Measurements from ENCODE around the gene ATG14. TPM values are rescaled to one million over a fixed set of nuclear protein-coding genes. Genes with fewer than 3 reads are reported as not detected.

ATG14 gene
- total RNA-seq, 1 donor from 2014 or later: 21.7 TPM

DNA sequence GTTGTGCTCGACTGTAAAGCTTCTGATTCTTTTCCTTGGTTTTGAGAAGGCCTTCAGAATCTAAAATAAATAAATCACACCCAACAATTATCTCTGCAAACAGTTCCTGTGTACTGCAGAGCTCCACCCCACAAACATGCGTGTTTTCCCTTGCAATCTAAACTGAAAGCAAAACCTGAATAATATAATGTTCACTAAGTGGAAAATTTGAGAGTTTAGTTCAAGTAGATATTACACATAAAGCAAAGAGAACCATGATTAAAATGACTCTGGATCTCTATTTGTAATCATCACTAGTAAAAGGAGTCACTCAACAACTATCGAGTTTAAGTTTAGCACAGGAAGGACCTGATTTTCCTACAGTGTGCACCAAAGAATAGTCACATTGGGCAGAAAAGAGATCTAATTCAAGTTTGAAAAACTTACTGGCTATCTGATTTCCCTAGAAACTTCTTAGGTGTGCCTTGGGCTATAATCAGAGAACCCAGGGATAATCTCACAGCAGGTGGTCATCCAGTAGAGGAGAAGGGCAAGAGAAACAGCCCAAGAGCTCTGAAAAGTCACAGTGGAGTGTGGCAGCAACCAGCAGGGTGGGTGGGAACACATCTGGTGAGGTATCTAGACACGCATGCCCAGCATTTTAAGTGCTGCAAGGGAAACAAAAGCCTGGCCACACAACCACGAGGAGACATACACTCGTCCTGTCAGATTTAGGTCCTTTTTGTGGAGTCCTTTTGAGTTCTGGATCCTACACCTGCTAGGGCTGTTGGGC is 25.4 kb downstream of the ATG14 start:
- no peak for DNase-seq

GRCh38 chr14:55384536-55384935 is 27.1 kb downstream of the ATG14 start:
- DNase-seq: no peak

- no peak for DNase-seq
Measured at GRCh38 chr14:55383541-55384140, 28.0 kb downstream of the ATG14 start.

DNA sequence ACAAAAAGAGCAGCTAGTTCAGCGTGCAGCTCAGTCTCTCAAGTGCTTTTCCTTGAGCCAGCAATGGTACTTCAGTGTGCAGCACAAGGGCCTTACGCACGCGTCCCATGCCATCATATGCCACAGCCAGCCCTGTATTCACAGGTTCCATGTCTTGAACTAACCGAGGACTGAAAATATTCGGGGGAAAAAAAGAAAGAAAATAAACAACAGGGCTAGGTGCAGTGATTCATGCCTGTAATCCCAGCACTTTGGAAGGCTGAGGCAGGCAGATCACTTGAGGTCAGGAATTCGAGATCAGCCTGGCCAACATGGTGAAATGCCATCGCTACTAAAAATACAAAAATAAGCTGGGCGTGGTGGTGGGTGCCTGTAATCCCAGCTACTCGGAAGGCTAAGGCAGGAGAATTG is 28.6 kb downstream of the ATG14 start:
- DNase-seq: peak; percentile 13

- no peak for DNase-seq
Measured at GRCh38 chr14:55382483-55382882, 29.1 kb downstream of the ATG14 start.

DNA sequence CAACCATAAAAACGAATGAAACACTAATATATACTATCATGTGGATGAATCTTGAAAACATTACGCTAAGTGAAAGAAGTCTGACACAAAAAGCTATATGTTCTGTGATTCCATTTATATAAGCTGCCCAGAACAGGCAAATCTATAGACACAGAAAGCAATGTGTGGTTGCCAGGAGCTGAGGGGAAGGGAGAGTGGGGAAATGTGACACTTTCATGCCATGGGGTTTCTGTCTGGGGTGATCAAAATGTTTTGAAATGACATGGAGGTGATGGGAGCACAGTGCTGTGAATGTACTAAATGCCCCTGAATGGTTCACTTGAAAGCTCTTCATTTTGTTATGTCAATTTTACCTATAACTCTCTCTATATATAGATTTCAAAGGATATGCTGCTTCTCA is 30.1 kb downstream of the ATG14 start:
- no peak for DNase-seq

- no peak for DNase-seq
Measured at GRCh38 chr14:55381040-55381439, 30.6 kb downstream of the ATG14 start.

DNA sequence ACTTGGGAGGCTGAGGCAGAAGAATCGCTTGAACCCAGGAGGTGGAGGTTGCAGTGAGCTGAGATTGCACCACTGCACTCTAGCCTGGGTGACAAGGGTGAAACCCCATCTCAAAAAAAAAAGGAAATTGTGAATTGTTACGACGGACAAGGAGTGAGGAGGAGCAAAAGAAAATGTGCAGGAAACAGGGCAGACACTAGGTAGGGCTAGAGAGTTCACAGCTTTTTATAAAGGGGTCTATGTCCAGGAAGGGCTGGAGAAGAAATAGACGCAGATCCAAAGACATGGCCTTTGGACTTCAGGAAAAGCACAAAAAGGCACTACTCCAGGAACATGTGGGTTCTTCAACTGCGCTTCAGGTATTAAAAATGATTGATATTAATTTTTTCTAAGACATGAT is 34.4 kb downstream of the ATG14 start:
- no peak for DNase-seq

GRCh38 chr14:55374771-55375170 is 36.9 kb downstream of the ATG14 start:
- no peak for DNase-seq

DNA sequence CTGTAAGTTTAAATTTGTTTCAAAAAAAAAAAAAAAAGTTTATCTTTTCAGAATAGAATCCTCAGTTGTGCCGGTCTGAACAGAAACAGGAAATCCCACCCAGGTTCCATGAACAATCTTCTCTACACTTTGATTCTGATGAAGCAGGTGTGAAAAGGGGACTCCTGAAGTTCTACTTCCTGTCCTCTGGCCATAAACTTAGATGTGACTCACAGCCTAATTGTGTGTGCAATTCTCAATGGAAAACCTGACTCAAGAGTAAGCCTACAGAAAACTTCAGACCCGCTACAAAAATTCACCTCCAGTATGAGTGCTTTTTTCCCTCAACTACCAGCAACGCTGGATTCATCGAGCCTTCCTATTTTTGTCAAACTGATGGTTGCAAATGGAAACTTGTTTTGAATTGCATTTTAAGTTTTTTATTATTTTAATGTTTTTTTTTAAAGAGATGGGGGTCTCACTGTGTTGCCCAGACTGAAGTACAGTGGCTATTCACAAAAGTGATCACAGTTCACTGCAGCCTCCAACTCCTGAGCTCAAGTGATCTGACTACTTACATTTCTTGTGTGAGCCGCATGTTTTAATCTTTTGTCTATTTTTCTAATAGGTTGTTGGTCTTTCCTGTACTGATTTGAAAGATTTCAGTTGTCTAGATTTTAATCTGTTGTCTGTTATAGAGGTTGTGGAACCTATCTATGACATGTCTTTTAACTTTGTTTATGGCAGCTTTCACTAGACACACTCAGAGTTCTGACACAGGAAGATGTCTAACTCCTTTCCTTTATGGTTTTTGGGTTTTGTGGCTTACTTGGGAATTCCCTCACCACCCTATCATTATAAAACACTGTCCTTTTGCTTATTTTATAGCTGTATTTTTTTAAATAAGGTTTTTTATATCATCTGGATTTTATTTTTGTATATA is 37.6 kb downstream of the ATG14 start:
- no peak for DNase-seq

- DNase-seq: no peak
Measured at GRCh38 chr14:55372825-55373224, 38.8 kb downstream of the ATG14 start.

DNA sequence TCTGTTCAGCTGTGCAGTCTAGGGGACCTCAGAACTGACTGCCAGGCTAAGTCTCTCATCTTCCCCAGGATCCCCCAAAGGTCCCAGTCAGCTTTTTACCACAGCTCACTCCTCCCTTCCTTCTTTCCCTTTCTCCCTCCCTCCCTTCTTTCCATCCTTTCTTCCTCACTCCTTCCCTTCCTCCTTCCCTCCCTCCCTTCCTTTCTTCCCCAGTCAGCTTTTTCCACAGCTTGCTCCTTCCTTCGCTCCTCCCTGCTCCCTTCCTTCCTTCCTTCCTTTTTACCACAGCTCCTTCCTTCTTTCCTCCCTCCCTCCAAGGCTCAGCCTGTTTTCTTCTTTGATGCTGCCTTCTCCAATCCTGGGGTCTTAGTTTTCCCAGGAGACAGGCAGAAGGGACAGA is 39.2 kb downstream of the ATG14 start:
- DNase-seq: no peak

GRCh38 chr14:55370883-55371455 is 40.7 kb downstream of the ATG14 start:
- DNase-seq: no peak

GRCh38 chr14:55366271-55366670 is 45.4 kb downstream of the ATG14 start:
- no peak for DNase-seq

DNA sequence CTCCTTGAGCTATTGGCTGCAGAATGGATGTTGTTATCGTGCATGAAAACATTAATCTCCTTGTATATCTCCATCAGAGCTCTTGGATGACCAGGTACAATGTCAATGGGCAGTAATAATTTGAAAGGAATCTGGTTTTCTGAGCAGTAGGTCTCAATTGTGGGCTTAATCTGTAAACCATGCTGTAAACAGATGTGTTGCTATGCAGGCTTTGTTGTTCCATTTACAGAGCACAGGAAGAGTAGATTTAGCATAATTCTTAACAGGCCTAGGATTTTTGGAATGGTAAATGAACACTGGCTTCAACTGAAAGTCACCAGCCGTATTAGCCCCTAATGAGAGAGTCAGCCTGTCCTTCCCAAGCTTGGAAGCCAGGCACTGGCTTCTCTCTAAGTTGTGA is 50.4 kb downstream of the ATG14 start:
- no peak for DNase-seq

- DNase-seq: no peak
Measured at GRCh38 chr14:55359307-55359706, 52.3 kb downstream of the ATG14 start.

GRCh38 chr14:55356913-55357312 is 54.7 kb downstream of the ATG14 start:
- DNase-seq: no peak

DNA sequence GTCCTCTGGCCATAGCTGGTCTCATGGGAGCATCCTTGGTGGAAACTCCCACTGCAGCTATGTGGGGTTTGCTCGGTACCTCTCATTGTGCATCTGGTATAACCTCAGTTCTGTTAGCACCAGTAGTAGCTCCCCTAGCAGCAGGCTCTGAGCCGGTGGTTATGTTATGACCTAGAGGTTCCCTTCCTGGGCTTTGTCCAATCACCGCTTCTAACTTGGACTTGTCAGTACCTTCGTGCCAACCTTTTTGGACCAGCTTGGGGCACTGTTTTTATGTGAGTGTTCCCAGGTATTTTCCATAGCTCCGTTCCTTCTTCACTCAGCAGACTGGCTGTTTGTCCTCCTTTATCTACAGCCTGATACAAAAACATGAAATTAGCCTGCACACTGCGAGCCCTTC is 55.7 kb downstream of the ATG14 start:
- no peak for DNase-seq

- peak; percentile 73 for DNase-seq
Measured at GRCh38 chr14:55354500-55354899, 57.1 kb downstream of the ATG14 start.

GRCh38 chr14:55353686-55354467 is 57.8 kb downstream of the ATG14 start:
- DNase-seq: no peak

GRCh38 chr14:55352201-55352600 is 59.4 kb downstream of the ATG14 start:
- DNase-seq: no peak

DNA sequence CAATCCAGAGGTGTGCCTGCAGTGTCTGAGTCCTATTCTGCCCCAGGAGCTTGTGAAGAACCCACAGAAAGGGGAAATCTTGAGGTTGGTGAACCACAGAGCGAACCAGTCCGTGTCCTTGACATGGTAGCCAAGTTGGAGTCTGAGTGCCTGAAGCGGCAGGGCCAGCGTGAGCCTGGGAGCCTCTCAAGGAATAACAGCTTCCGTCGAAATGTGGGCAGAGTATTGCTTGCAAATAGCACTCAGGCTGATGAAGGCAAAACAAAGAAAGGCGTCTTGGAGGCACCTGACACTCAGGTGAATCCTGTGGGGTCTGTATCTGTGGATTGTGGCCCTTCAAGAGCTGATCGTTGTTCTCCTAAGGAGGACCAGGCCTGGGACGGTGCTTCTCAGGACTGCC is 60.5 kb downstream of the ATG14 start:
- DNase-seq: no peak

All from tongue (tissue), 2 donors.